NCI-H460 (cell line): ENCODE results near the gene SPTSSA. TPM values are rescaled to one million over a fixed set of nuclear protein-coding genes. Genes with fewer than 3 reads are reported as not detected.
A peak's percentile ranks its signal among the peaks of the same experiment; 100 is the strongest.
"Not testable (repeated sequence)": the region's sequence is repeated elsewhere in the genome, so short reads cannot be mapped to it uniquely, and the experiment has no call there.

Experiments used
- DNase-seq: peaks from one replicate; pipeline ENCODE4 v3.0.0-alpha.2; 2016; ENCODE audit warnings: low read depth; ENCODE audit errors: extremely low read depth
- polyA plus RNA-seq: library from polyadenylated mRNA; depleted of rRNA; stranded (reverse); fragments of >200 nt; gene quantifications from 2 replicates; pipeline ENCODE4 v1.2.3, GENCODE V29; 2014; cell fraction: nucleus; rRNA removed
- total RNA-seq: library from RNA; depleted of rRNA; stranded (reverse); fragments of >200 nt; shearing (Covaris generic); gene quantifications from 2 replicates; pipeline ENCODE4 v1.2.3, GENCODE V29; 2014; rRNA removed

Gene SPTSSA, protein sequence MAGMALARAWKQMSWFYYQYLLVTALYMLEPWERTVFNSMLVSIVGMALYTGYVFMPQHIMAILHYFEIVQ
- 22.9 and 30.6 TPM in 2 replicates for total RNA-seq
- polyA plus RNA-seq = 41.8 and 44.8 TPM in 2 replicates

DNA sequence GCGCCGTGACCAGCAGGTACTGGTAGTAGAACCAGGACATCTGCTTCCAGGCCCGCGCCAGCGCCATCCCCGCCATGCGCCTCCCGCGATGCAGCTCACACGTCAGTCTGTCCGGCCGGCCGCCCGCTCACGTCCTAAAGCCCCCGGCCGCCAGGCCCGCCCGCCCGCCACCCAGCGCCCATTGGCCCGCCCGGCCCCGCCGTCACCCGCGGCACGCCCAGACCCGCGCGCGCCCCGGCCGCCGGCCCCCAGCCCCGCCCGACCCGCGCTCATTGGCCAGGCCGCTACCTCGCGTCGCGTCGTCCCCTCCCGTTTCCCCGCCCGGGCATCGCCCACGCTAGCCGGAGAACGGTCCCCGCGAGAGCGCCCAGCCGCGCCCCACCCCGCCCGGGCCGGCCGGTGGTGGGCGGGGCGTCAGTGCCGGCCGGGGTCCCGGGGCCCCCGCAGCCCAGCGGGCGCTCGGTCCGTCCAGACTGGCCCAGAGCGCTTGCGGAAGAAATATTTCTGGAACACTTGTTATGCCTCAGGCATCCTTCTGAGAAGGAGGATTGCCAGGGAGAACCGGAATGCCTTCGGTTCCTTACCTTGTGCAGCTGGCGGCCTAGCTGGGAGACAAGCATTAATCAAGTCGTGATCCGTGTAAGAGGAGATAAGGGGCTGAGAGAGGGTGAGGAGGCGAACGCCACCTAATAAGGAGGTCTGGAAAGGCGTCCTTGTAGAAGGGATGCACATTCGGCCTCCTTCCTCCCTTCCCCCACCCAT, at the start of gene SPTSSA:
TSS of gene SPTSSA (minus strand) at position 109 of the 762 bp plus-strand sequence. CDS start at position 76, 33 bp downstream.
- DNase-seq = peak; percentile 91

DNA sequence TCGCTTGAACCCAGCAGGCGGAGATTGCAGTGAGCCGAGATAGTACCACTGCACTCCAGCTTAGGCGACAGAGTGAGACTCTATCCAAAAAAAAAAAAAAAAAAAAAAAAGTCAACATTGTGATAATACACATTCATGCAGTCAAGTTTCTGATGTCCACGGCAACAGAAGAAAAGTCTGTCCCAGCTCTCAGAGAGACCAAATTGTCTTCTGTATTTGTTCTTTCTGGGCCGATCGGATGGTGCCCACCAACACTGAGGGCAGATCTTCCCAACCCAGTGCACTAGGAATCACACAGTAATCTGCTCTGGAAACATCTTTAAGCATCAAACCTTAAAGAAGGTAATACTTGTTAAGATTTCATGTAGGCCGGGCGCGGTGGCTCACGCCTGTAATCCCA, 45.8 kb upstream of the SPTSSA start:
- DNase-seq = no peak

DNA sequence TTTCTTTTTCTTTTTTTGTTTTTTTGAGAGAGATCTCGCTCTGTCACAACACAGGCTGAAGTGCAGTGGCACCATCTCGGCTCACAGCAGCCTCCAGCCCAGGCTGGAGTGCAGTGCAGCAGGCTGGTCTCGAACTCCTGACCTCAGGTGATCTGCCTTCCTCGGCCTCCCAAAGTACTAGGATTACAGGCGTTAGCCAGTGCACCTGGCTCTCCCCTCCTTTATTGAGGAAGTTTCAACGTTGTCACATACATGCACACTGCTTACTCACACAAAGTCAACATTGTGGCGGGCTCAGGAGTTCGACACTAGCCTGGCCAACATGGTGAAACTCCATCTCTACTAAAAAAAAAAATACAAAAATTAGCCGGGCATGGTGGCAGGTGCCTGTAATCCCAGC, 45.4 kb upstream of the SPTSSA start:
- DNase-seq = no peak

DNA sequence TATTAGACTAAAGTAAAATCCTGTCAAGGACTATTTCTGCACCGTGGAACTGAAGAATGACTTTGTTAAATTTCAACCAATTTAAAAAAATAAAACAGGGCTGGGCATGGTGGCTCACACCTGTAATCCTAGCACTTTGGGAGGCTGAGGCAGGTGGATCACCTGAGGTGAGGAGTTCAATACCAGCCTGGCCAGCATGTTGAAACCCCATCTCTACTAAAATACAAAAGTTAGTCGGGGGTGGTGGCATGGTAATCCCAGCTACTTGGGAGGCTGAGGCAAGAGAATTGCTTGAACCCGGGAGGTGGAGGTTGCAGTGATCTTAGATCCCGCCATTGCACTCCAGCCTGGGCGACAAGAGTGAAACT, 43.1 kb upstream of the SPTSSA start:
- not testable (repeated sequence) for DNase-seq

DNA sequence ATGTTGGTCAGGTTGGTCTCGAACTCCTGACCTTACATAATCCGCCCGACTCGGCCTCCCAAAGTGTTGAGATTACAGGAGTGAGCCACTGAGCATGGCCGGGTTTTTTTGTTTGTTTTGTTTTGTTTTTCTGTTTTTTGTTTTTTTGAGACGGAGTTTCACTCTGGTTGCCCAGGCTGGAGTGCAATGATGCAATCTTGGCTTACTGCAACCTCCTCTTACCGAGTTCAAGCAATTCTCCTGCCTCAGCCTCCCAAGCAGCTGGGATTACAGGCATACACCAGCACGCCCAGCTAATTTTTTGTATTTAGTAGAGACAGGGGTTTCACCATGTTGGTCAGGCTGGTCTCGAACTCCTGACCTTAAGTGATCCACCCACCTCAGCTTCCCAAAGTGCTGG, 42.0 kb upstream of the SPTSSA start:
- not testable (repeated sequence) for DNase-seq

DNA sequence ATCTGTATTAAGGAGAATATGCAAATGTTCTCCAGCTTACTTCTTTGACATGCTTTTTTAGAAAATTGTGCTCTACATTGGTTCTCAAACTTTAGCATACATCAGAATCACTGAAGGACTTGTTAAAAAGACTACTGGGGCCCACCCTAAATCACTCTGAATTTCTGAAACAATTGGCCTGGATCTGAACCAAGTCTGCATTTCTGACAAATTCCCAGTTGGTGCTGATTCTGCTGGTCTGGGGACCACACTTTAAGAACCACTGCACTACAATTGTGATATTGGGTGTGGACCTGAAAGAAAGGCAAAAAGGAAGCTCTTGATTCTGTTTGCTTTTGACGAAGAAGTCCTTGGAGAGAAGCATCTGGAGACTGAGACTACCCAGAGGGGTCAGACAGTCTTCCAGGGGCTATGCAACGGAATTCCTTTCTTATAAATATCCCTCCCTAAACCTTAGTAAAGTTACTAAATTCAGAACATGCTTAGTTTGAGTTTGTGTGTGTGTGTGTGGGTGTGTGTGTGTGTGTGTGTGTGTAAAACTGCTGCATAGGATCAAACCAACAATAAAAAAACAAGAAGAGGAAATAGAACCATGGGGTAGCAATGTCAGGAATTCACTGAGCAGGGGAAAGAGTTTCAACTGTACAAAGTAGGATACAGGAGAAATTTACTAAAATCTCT, 40.6 kb upstream of the SPTSSA start:
- no peak for DNase-seq

DNA sequence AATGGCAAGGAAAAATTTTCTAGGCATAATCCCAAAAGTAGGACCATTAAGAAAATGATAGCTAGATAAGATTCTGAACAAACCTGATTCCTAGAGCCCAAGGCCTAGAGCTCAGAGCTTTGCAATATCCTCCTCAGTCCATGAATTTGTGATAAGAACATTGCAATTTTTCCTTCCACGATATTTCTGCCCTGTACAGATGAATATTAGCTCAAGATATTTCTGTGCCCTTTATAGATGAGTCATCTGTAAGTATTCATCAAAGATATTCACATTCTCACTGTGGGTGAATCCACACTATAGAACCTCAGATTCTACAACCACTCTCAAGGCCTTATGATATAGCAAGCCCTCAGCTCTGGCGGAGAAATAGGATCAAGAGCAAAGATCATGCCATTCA, 40.0 kb upstream of the SPTSSA start:
- no peak for DNase-seq

DNA sequence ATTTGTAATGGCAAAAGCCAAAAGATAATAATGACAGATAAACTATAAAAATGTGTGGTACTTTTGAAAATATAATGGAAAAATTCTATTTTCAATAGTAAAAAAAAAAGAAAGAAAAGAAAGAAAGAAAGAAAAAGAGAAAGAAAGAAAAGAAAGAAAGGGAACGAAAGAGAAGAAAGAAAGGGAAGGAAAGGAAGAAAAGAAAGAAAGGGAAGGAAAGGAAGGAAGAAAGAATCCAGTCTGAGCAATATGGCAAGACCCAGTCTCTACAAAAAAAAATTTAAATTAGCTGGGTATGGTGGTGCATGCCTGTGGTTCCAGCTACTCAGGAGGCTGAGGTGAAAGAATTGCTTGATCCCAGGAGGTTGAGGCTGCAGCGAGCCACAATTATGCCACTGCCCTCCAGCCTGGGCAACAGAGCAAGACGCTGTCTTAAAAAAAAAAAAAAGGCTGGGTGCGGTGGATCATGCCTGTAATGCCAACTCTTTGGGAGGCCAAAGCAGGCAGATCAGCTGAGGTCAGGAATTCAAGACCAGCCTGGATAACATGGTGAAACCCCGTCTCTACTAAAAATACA, 39.1 kb upstream of the SPTSSA start:
- DNase-seq = no peak

DNA sequence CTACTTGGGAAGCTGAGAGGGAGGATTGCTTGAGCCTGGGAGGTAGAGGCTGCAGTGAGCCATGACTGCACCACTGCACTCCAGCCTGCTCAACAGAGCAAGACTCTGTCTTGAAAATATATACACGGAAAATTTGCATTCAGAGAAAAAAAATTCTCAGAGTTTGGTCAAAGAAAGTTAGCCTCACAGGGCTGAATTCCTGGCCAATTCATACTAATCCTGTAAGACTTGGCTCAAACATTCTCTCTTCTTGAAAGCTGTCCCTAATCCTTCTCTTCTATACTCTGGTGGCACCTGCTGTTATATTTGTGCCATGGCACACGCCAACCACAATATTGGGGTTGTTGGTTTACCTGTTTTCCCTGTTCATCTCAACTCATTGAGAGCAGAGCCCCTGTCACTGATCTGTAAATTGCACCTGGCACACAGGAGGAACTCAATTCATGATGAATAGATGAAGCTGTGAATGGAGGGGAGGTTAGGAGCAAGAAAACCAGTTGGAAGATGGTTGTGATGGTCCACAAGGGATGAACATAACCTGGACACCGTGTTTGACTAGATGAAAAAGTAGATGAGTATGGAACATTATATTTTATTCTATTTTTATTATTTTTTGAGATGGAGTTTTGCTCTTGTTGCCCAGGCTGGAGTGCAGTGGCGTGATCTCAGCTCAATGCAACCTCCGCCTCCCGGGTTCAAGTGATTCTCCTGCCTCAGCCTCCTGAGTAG, 36.8 kb upstream of the SPTSSA start:
- DNase-seq = peak; percentile 72

DNA sequence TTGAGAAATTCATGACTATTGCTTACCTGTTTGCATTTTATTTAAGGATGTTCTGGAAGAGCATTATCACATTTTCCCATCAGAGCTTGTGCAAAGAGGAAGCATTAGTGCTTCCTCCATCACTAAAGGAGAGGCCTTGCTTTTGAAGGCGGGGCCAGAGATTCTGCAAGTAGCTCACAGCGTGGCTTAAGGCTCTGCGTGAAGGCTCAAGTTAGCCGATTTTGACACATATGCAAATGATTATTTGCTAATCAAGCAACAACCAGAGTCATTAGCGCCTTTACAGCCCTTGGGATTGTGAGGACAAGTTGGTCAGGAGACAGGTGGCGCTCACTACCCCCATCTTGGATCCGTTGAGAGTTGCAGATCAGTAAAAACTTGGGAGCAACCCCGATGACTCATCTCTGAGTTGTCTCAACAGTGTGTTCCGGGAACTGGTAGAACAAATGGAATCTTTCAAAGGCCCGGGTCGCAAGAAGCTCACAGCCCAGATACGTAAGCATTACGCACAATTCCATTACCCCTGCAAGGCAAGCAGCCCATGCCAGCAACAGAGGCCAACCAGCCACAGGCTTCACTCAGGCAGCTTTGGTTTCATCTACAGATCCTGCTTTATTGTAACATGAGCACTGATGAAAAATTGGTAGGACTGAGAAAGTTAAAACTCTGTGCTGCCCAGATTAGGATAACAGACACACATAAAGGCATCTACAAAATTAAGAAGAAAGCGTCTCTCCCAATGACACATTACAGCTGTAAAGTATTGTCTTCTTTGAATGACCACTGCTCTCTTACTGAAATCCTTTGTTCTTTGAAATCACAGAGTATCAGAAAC, 34.9 kb upstream of the SPTSSA start:
- peak; percentile 98 for DNase-seq

DNA sequence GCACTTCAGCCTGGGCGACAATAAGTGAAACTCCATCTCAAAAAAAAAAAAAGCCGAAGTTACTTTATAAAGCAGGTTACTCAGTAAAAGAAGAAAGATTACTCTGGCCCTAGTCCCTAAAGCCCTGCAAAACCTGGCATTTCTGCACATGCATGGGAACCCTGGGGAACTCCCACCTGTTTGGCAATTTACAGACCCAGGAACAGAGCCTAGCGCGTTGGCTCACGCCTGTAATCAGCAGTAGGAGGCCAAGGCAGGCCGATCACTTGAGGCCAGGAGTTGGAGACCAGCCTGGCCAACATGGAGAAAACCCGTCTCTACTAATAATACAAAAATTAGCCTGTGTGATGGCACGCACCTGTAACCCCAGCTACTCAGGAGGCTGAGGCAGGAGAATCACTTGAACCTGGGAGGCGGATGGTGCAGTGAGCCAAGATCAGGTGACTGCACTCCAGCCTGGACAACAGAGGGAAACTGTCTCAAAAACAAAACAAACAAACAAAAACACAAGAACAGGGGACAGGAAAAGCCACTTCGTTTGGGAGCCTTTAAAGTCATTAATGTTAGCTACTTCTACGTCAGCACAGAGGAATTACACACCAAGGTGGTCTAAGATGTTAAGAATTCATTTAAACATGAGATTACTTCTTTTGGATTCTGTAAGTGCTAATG, 34.1 kb upstream of the SPTSSA start:
- DNase-seq = no peak

DNA sequence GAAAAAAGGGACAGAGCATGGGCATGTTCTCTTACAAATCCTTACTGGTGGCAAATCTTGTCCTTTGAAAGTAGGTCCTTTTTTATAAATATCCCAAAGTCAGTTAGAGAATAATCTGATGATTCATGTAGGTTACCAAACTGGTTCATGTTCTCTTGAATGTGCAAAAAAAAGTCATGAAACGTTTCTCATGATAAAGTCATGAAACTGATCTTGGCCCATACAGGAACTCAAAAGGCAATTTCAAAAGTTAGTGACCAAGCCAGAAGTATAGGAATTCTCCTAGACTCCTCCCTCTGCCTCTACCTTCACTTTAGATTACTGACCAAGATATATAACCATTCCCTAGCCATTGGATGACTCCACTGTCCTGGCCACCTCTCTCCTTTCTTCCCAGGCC, 27.3 kb upstream of the SPTSSA start:
- no peak for DNase-seq

DNA sequence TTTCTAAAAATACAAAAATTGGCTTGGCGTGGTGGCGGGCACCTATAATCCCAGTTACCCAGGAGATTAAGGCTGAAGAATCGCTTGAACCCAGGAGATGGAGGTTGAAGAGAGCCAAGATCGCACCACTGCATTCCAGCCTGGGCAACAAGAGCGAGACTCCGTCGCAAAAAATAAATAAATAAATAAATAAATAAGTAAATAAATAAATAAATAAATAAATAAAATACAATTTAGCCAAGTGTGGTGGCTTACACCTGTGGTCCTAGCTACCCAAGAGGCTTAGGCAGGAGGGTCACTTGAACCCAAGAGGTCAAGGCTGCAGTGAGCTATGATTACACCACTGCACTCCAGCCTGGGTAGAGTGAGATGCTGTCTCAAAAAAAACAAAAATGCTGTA, 26.5 kb upstream of the SPTSSA start:
- no peak for DNase-seq

DNA sequence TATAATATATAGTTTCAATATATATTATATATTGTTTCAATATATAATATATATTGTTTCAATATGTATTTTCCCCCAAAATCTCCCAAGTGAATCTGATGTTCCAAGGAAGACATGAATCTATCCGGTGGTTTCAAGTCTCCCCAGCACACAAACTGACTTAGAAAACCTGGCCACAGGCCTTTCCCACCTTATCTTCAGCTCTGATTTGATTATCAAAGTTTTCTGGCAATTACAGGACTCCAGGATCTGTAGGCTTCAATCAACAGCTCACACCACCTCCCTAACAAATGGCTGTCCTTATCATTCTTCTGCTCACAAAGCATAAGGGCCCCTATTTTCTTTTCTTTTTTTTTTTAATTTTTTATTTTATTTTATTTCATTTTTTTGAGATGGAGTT, 22.7 kb upstream of the SPTSSA start:
- DNase-seq = no peak

DNA sequence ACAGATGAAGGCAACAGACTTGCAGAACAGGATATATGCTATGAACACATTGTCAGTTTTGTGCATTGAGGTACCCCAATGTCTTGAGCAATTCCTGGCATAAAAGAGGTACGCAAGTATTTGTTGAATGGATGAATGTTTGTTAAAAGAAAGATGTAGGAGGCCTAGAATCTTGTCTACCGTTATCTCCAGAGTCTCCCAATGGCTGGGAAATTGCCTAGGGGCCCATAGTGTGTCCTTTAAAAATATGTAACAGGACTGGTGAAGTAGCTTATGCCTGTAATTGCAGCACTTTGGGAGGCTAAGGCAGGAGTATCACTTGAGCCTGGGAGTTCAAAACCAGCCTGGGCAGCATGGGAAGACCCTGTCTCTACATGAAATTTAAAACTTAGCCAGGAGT, 20.4 kb upstream of the SPTSSA start:
- DNase-seq = no peak

DNA sequence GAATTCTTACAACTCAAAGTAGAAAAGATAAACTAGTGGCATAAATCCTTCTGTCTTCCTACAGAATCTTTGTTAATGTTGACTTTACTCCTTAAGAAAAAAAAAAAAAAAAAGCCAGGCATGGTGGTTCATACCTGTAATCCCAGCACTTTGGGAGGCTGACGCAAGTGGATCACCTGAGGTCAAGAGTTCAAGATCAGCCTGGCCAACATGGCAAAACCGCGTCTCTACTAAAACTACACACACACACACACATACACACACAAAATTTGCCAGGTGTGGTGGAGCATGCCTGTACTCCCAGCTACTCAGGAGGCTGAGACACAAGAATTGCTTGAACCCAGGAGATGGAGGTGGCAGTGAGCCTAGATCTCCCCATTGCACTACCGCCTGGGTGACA, 17.7 kb upstream of the SPTSSA start:
- DNase-seq = no peak

DNA sequence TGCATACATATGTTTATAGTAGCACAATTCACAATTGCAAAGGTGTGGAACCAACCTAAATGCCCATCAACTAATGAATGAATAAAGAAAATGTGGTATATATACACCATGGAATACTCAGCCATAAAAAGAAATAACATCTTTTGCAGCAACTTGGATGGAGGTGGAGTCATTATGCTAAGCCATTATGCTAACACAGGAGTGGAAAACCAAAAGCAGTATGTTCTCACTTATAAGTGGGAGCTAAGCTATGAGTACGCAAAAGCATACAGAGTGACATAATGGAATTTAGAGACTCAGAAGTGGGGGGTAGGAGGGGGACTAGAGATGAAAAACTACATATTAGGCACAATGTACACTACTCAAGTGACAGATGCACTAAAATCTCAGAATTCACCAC, 16.2 kb upstream of the SPTSSA start:
- DNase-seq = no peak

DNA sequence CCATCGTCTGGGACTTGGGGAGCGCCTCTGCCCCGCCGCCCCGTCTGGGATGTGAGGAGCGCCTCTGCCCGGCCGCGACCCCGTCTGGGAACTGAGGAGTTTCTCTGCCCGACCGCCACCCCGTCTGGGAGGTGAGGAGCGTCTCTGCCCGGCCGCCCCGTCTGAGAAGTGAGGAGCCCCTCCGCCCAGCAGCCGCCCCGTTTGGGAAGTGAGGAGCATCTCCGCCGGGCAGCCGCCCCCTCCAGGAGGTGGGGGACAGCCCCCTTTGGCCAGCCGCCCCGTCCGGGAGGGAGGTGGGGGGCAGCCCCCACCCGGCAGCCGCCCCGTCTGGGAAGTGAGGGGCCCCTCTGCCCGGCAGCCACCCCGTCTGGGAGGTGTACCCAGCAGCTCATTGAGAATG, 14.0 kb upstream of the SPTSSA start:
- not testable (repeated sequence) for DNase-seq

DNA sequence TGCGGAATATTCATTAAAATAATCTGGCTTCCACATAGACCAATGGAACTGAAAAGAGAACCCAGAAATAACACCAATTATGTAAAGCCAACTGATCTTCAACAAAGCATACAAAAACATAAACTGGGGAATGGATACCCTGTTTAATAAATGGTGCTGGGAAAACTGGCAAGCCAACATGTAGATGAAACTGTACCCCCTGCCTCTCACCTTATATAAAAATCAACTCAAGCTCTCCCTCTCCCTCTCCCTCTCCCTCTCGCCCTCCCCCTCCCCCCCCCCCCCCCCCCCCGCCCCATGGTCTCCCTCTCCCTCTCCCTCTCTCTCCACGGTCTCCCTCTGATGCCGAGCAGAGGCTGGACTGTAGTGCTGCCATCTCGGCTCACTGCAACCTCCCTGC, 13.1 kb upstream of the SPTSSA start:
- no peak for DNase-seq
